GM12878 (cell line): ENCODE results near the gene SMIM27. TPM values are rescaled to one million over a fixed set of nuclear protein-coding genes. Genes with fewer than 3 reads are reported as not detected.

Experiments
- ATAC-seq: fragments of 200-7000 bp; cut with Tn5 transposase; 3 replicates; pipeline ENCODE4 v1.9.1; 2020; ENCODE audit warnings: mild to moderate bottlenecking, moderate library complexity
- BruUV-seq: library from RNA; stranded (reverse); fragments of 400-500 nt; replicated peaks from 2 replicates; lab custom pipeline; 2021; lab: Mats Ljungman, UMichigan
- CTCF ChIA-PET: fragments of 300-600 bp; sonication (Branson Sonifier 250); formaldehyde crosslinking; extraction: SDS; loops from one replicate; lab custom pipeline; 2021; ENCODE audit warnings: inconsistent platforms; lab: Yijun Ruan, JAX
- POLR2A ChIA-PET: fragments of 350-600 bp; formaldehyde crosslinking; extraction: SDS; loops from one replicate; lab custom pipeline; 2021; ENCODE audit warnings: inconsistent platforms; lab: Charles Lee
- RAD21 ChIA-PET: fragments of 300-600 bp; sonication (Branson Sonifier 250); formaldehyde crosslinking; loops from one replicate; lab custom pipeline; 2023; ENCODE audit warnings: antibody characterized with exemption; ENCODE audit not compliant: unreplicated experiment; lab: Charles Lee
- SMC1A ChIA-PET: fragments of 300-600 bp; sonication (Branson Sonifier 250); formaldehyde crosslinking; loops from one replicate; lab custom pipeline; 2023; ENCODE audit not compliant: unreplicated experiment, uncharacterized antibody; lab: Charles Lee
- DNase-seq: peaks from one replicate; pipeline ENCODE4 v3.0.0-alpha.2; 2011; ENCODE audit warnings: low read depth, low spot score
- FAIRE-seq: peaks from 3 replicates; lab custom pipeline; 2011; peaks lifted over from hg19 to GRCh38; lab: Jason Lieb, UNC
- H2AFZ ChIP-seq: 2 replicates; pipeline ENCODE4 v1.6.0; 2011; ENCODE audit warnings: low read depth, low read length, control low read depth; ENCODE audit not compliant: control insufficient read depth
- H3K27ac ChIP-seq: 2 replicates; pipeline ENCODE4 v1.5.1; 2011; ENCODE audit warnings: control low read depth; ENCODE audit not compliant: control insufficient read depth, insufficient read depth
- H3K27me3 ChIP-seq, 2 experiments: replicated peaks in 1 of 2; 2 replicates each; pipeline versions ENCODE4 v1.6.0 to v1.6.1; 2011; ENCODE audit warnings: low read length in 1 of 2; ENCODE audit not compliant: control insufficient read depth in 2 of 2, insufficient read depth in 2 of 2
- H3K36me3 ChIP-seq, 2 experiments: 2 replicates each; pipeline ENCODE4 v1.5.1; 2011; ENCODE audit warnings: low read length in 1 of 2; ENCODE audit not compliant: control insufficient read depth in 2 of 2, insufficient read depth in 2 of 2
- H3K4me1 ChIP-seq: 2 replicates; pipeline ENCODE4 v1.6.1; 2011; ENCODE audit warnings: mild to moderate bottlenecking, low read length, moderate library complexity, mixed read lengths; ENCODE audit not compliant: control insufficient read depth, insufficient read depth
- H3K4me2 ChIP-seq: 2 replicates; pipeline ENCODE4 v1.6.0; 2011; ENCODE audit warnings: control low read depth; ENCODE audit not compliant: control insufficient read depth, insufficient read depth
- H3K4me3 ChIP-seq: fragments of 200-600 bp; sonication (generic); 2 replicates; pipeline ENCODE4 v1.5.1; 2016
- H3K79me2 ChIP-seq: 2 replicates; pipeline ENCODE4 v1.6.0; 2011; ENCODE audit warnings: low read length; ENCODE audit not compliant: control insufficient read depth, insufficient read depth
- H3K9ac ChIP-seq: 2 replicates; pipeline ENCODE4 v1.8.0; 2011; ENCODE audit warnings: low read length, control low read depth, mixed read lengths; ENCODE audit not compliant: control insufficient read depth, insufficient read depth
- H3K9me3 ChIP-seq: replicated peaks from 3 replicates; pipeline ENCODE4 v1.5.1; 2011; ENCODE audit warnings: mild to moderate bottlenecking, low read length; ENCODE audit not compliant: control insufficient read depth, insufficient read depth
- H4K20me1 ChIP-seq: 2 replicates; pipeline ENCODE4 v1.6.0; 2011; ENCODE audit not compliant: control insufficient read depth, insufficient read depth
- HCFC1 ChIP-seq: fragments of 150-350 bp; IDR thresholded peaks from 2 replicates; pipeline ENCODE4 v1.6.1; 2014; ENCODE audit warnings: low read length
- IRF4 ChIP-seq: IDR thresholded peaks from 2 replicates; pipeline ENCODE4 v1.6.1; 2011; ENCODE audit warnings: low read depth, low read length
- JUND ChIP-seq: IDR thresholded peaks from 2 replicates; pipeline ENCODE4 v1.6.1; 2012; ENCODE audit warnings: low read depth, mild to moderate bottlenecking, low read length, improper control_type of control experiment, moderate library complexity
- POLR2AphosphoS5 ChIP-seq: IDR thresholded peaks from 2 replicates; pipeline ENCODE4 v1.6.1; 2011; ENCODE audit warnings: mild to moderate bottlenecking, low read length, inconsistent platforms
- SIX5 ChIP-seq: IDR thresholded peaks from 2 replicates; pipeline ENCODE4 v1.6.1; 2011; ENCODE audit warnings: mild to moderate bottlenecking, low read depth, low read length, moderate library complexity; ENCODE audit not compliant: severe bottlenecking
- STAT3 ChIP-seq: IDR thresholded peaks from 2 replicates; pipeline ENCODE4 v1.6.1; 2011; ENCODE audit warnings: low read depth, low read length, improper control_type of control experiment
- TCF7 ChIP-seq: IDR thresholded peaks from 2 replicates; pipeline ENCODE4 v1.6.1; 2014; ENCODE audit warnings: antibody characterized with exemption, borderline replicate concordance
- WGBS: methylation state at CpG from one replicate; pipeline ENCODE4 v1.1.6; 2016; ENCODE audit warnings: low lambda C conversion rate; ENCODE audit not compliant: insufficient replicate concordance, insufficient coverage; ENCODE audit errors: missing lambda C conversion rate; 5-methylcytosine and 5-hydroxymethylcytosine counted together
- in situ Hi-C: fragments of 300-500 bp; cut with MboI; formaldehyde crosslinking; loops from 9 replicates; pipeline ENCODE4 v1.14.3; 2018; ENCODE audit warnings: mixed read lengths
- intact Hi-C: fragments of 100-400 bp; cut with micrococcal nuclease; formaldehyde crosslinking; loops from one replicate; pipeline ENCODE4 v1.14.2; 2022; ENCODE audit not compliant: unreplicated experiment
- polyA plus RNA-seq, 11 experiments: library from polyadenylated mRNA; depleted of rRNA in 4 of 11; unstranded in 6 of 11; stranded (reverse) in 5 of 11; fragments of >200 nt; fragmentation: Nextera tagmentation in 4 of 11; fragmentation: Illumina TruSeq in 1 of 11; extraction: Ambion mirVana in 4 of 11; extraction: Trizol in 1 of 11; gene quantifications; 1 replicate in 1 of 11; 2 replicates in 10 of 11; pipeline versions ENCODE4 v1.2.1 to v1.2.3, GENCODE V29; 2011 to 2016; ENCODE audit warnings: inconsistent platforms in 2 of 11, missing spikeins in 2 of 11, low read depth in 1 of 11
- total RNA-seq, 4 experiments: library from RNA; depleted of rRNA in 3 of 4; stranded (reverse); fragments of >200 nt in 3 of 4; fragmentation: Illumina TruSeq in 1 of 4; extraction: Trizol in 1 of 4; gene quantifications; 2 replicates each; pipeline versions ENCODE4 v1.2.1 to v1.2.3, GENCODE V29; 2013 to 2021

Gene SMIM27
- total and polyA plus RNA-seq, 10 of the 15 experiments (the other 5 are each of a cell fraction or from before 2014, with no cell fraction given): 12.2 to 47.3 (median 26.5) TPM

- H3K9ac ChIP-seq: no peak overlapping the region
- no peaks in the 10 kb centered on the region for H4K20me1 ChIP-seq
- H3K36me3 ChIP-seq: no peaks in the 10 kb centered on the region
- intact Hi-C loops (no loop called here), in situ Hi-C loops (no loop called here)
- no peak overlapping the region for H3K4me3 ChIP-seq
- TF ChIP-seq POLR2AphosphoS5 (no peak), STAT3 (no peak), JUND (no peak), HCFC1 (no peak), IRF4 (no peak)
- WGBS: 0% methylated on average over 2 of the region's 2 CpGs
- no TSS peak for BruUV-seq
- H2AFZ ChIP-seq: no peak overlapping the region
- CTCF ChIA-PET: interaction anchor here (0.5 to 6.9 kb wide), 11 partner anchors 8 to 396 kb away, joined by 3 to 95 read pairs (median 6); partner anchors contain the start of gene NDUFB6
- no peak overlapping the region for H3K4me2 ChIP-seq
- no peaks in the 10 kb centered on the region for H3K4me1 ChIP-seq
- H3K79me2 ChIP-seq: no peaks in the 10 kb centered on the region
- H3K27me3 ChIP-seq: no peaks in the 10 kb centered on the region
- H3K9me3 ChIP-seq: no peaks in the 10 kb centered on the region
- DNase-seq (no peak), FAIRE-seq (no peak), ATAC-seq (no peak)
- SMC1A ChIA-PET: interaction anchor here (0.7 to 4.2 kb wide), 6 partner anchors 9 to 381 kb away, joined by 3 to 41 read pairs (median 8); no protein-coding TSS in a partner anchor
- RAD21 ChIA-PET: interaction anchor here (0.6 kb wide), 1 partner anchor 580 kb away, joined by 3 read pairs; no protein-coding TSS in a partner anchor
- POLR2A ChIA-PET: interaction anchor here (0.6 to 0.7 kb wide), 3 partner anchors 203 to 442 kb away, joined by 3 to 4 read pairs (median 4); no protein-coding TSS in a partner anchor
- H3K27ac ChIP-seq: no peak overlapping the region
These were observed 38.3 kb downstream of the SMIM27 start for GRCh38 chr9:32590476-32590875.

DNA sequence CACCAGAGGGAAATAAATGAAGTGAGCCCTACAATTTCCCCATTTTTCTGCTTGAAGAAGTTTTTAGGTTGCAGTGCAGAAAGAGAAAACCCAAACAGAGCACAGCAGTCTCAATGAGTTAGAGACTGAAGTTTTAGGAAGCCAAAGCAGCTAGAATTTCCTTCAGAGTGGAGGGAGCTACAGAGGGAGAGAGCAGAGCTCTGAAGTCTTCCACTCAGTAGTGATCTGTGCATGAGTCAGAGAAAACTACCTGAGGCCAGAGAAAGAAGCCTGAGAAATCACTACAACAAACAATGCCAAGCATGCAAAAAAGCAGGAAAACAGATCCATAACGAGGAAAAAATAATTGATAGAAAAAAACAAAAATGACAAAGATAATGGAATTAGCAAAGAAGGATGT lies 38.8 kb downstream of the SMIM27 start:
- POLR2A ChIA-PET: no interaction called here
- H3K4me2 ChIP-seq: no peak overlapping the region
- no peak overlapping the region for H2AFZ ChIP-seq
- H3K4me1 ChIP-seq: no peaks in the 10 kb centered on the region
- RAD21 ChIA-PET: no interaction called here
- no peak overlapping the region for H3K4me3 ChIP-seq
- no TSS peak for BruUV-seq
- no peak for TF ChIP-seq TCF7
- TF ChIP-seq SIX5: no peak
- no peaks in the 10 kb centered on the region for H3K79me2 ChIP-seq
- in situ Hi-C loops: no loop called here
- H3K27ac ChIP-seq: no peak overlapping the region
- intact Hi-C loops: no loop called here
- H3K9me3 ChIP-seq: no peaks in the 10 kb centered on the region
- H3K9ac ChIP-seq: no peak overlapping the region
- H3K27me3 ChIP-seq: no peaks in the 10 kb centered on the region
- no peaks in the 10 kb centered on the region for H3K36me3 ChIP-seq
- SMC1A ChIA-PET: interaction anchor here (1.2 to 4.2 kb wide), 5 partner anchors 9 to 380 kb away, joined by 3 to 41 read pairs (median 4); no protein-coding TSS in a partner anchor
- no peak for DNase-seq
- WGBS: 21% methylated on average over 1 of the region's 1 CpG
- no peak for ATAC-seq
- no peaks in the 10 kb centered on the region for H4K20me1 ChIP-seq
- FAIRE-seq: no peak
- CTCF ChIA-PET: interaction anchor here (0.7 to 6.9 kb wide), 7 partner anchors 11 to 377 kb away, joined by 3 to 95 read pairs (median 6); no protein-coding TSS in a partner anchor
